ENCODE measurements around the gene EEIG1. TPM values are rescaled to one million over a fixed set of nuclear protein-coding genes. Genes with fewer than 3 reads are reported as not detected.

EEIG1 gene
- total and polyA plus RNA-seq, 3 experiments from 2014 or later, result 82.2 to 167 (median 93.3) TPM

- peak overlapping the region in 2 of 8 donors; percentile 30 to 54 for H3K27ac Mint-ChIP-seq
- H3K27me3 Mint-ChIP-seq, result no peaks in the 10 kb centered on the region
- no peaks in the 10 kb centered on the region for H3K36me3 ChIP-seq (ENCODE audit: insufficient read depth, low read length)
- no peak for DNase-seq
- H3K4me3 Mint-ChIP-seq, result no peak overlapping the region
- no peak overlapping the region for H3K4me3 ChIP-seq (ENCODE audit: low read length)
- H3K27me3 ChIP-seq (ENCODE audit: insufficient read depth, low read length, poor library complexity, severe bottlenecking), result no peaks in the 10 kb centered on the region
- peaks cover 27% of the 10 kb centered on the region for H3K4me1 ChIP-seq (ENCODE audit: insufficient read depth, low read length)
- ChIA-PET POLR2A (interaction anchor here (0.6 to 0.7 kb wide), 2 partner anchors 111 to 299 kb away, joined by 3 to 6 read pairs; no protein-coding TSS in a partner anchor), CTCF (interaction anchor here (0.8 to 0.9 kb wide), 2 partner anchors 27 to 116 kb away, joined by 3 to 4 read pairs; no protein-coding TSS in a partner anchor)
- H3K4me1 Mint-ChIP-seq, result peaks cover 12 to 46% (median 18%) of the 10 kb centered on the region in 3 donors
- H3K9me3 Mint-ChIP-seq, result no peaks in the 10 kb centered on the region
- peak overlapping the region; percentile 71 for H3K27ac ChIP-seq (ENCODE audit: low read depth, low read length)
- H3K9me3 ChIP-seq (ENCODE audit: low read length), result no peaks in the 10 kb centered on the region
- H3K36me3 Mint-ChIP-seq, result no peaks in the 10 kb centered on the region
These were observed 20.5 kb upstream of the EEIG1 start for GRCh38 chr9:128001151-128001778.

GRCh38 chr9:127999461-127999860, 18.7 kb upstream of the EEIG1 start:
- ChIA-PET POLR2A (interaction anchor here (0.7 to 1.0 kb wide), 3 partner anchors 15 to 414 kb away, joined by 3 to 5 read pairs (median 5); no protein-coding TSS in a partner anchor), CTCF (interaction anchor here (1.0 to 1.7 kb wide), 2 partner anchors 18 to 45 kb away, joined by 4 read pairs; partner anchors contain the start of gene EEIG1)
- Histone ChIP-seq H3K4me1 (ENCODE audit: insufficient read depth, low read length) (peaks cover 10% of the 10 kb centered on the region), H3K27me3 (ENCODE audit: insufficient read depth, low read length, poor library complexity, severe bottlenecking) (no peaks in the 10 kb centered on the region), H3K4me3 (ENCODE audit: low read length) (no peak overlapping the region), H3K36me3 (ENCODE audit: insufficient read depth, low read length) (no peaks in the 10 kb centered on the region), H3K9me3 (ENCODE audit: low read length) (no peaks in the 10 kb centered on the region), H3K27ac (ENCODE audit: low read depth, low read length) (no peak overlapping the region)
- H3K36me3 Mint-ChIP-seq, result no peaks in the 10 kb centered on the region
- H3K27me3 Mint-ChIP-seq, result no peaks in the 10 kb centered on the region
- peaks cover 7 to 28% (median 13%) of the 10 kb centered on the region in 3 donors for H3K4me1 Mint-ChIP-seq
- no peaks in the 10 kb centered on the region for H3K9me3 Mint-ChIP-seq
- no peak for DNase-seq
- no peak overlapping the region for H3K27ac Mint-ChIP-seq
- H3K4me3 Mint-ChIP-seq, result no peak overlapping the region

- Histone ChIP-seq H3K9me3 (ENCODE audit: low read length) (no peaks in the 10 kb centered on the region), H3K36me3 (ENCODE audit: insufficient read depth, low read length) (no peaks in the 10 kb centered on the region), H3K27me3 (ENCODE audit: insufficient read depth, low read length, poor library complexity, severe bottlenecking) (no peaks in the 10 kb centered on the region), H3K4me3 (ENCODE audit: low read length) (no peak overlapping the region), H3K27ac (ENCODE audit: low read depth, low read length) (no peak overlapping the region), H3K4me1 (ENCODE audit: insufficient read depth, low read length) (peaks cover 21% of the 10 kb centered on the region)
- H3K27ac Mint-ChIP-seq, result peak overlapping the region in 1 of 8 donors; percentile 75
- no peak for DNase-seq
- H3K4me3 Mint-ChIP-seq, result no peak overlapping the region
- H3K36me3 Mint-ChIP-seq, result peaks cover 0 to 2% (median 0%) of the 10 kb centered on the region in 3 donors
- no peaks in the 10 kb centered on the region for H3K9me3 Mint-ChIP-seq
- POLR2A ChIA-PET, result interaction anchor here (0.6 kb wide), 1 partner anchor 37 kb away, joined by 3 read pairs; no protein-coding TSS in a partner anchor
- no peaks in the 10 kb centered on the region for H3K27me3 Mint-ChIP-seq
- peaks cover 5 to 21% (median 9%) of the 10 kb centered on the region in 3 donors for H3K4me1 Mint-ChIP-seq
- CTCF ChIA-PET, result interaction anchor here (1.2 kb wide), 1 partner anchor 14 kb away, joined by 4 read pairs; no protein-coding TSS in a partner anchor
These were observed 12.9 kb upstream of the EEIG1 start for GRCh38 chr9:127993721-127994120.

- H3K4me1 ChIP-seq (ENCODE audit: insufficient read depth, low read length), result peaks cover 21% of the 10 kb centered on the region
- no peak overlapping the region for H3K4me3 ChIP-seq (ENCODE audit: low read length)
- POLR2A ChIA-PET, result interaction anchor here (0.6 to 1.0 kb wide), 3 partner anchors 11 to 225 kb away, joined by 3 to 10 read pairs (median 3); partner anchors contain the start of gene EEIG1
- Mint-ChIP-seq H3K27me3 (no peaks in the 10 kb centered on the region), H3K4me1 (peaks cover 5 to 18% (median 9%) of the 10 kb centered on the region in 3 donors), H3K4me3 (no peak overlapping the region), H3K9me3 (no peaks in the 10 kb centered on the region), H3K36me3 (peaks cover 0 to 2% (median 0%) of the 10 kb centered on the region in 3 donors), H3K27ac (no peak overlapping the region)
- DNase-seq, result no peak
- CTCF ChIA-PET, result interaction anchor here (0.9 to 1.0 kb wide), 2 partner anchors 28 to 36 kb away, joined by 3 read pairs; no protein-coding TSS in a partner anchor
- H3K9me3 ChIP-seq (ENCODE audit: low read length), result no peaks in the 10 kb centered on the region
- no peak overlapping the region for H3K27ac ChIP-seq (ENCODE audit: low read depth, low read length)
- H3K27me3 ChIP-seq (ENCODE audit: insufficient read depth, low read length, poor library complexity, severe bottlenecking), result no peaks in the 10 kb centered on the region
- no peaks in the 10 kb centered on the region for H3K36me3 ChIP-seq (ENCODE audit: insufficient read depth, low read length)
These were observed 11.0 kb upstream of the EEIG1 start for GRCh38 chr9:127991757-127992274.

GRCh38 chr9:127991017-127991756, 10.4 kb upstream of the EEIG1 start:
- peaks cover 5 to 18% (median 9%) of the 10 kb centered on the region in 3 donors for H3K4me1 Mint-ChIP-seq
- Histone ChIP-seq H3K4me3 (ENCODE audit: low read length) (no peak overlapping the region), H3K36me3 (ENCODE audit: insufficient read depth, low read length) (no peaks in the 10 kb centered on the region), H3K27me3 (ENCODE audit: insufficient read depth, low read length, poor library complexity, severe bottlenecking) (no peaks in the 10 kb centered on the region), H3K27ac (ENCODE audit: low read depth, low read length) (no peak overlapping the region), H3K4me1 (ENCODE audit: insufficient read depth, low read length) (peaks cover 21% of the 10 kb centered on the region), H3K9me3 (ENCODE audit: low read length) (no peaks in the 10 kb centered on the region)
- no peaks in the 10 kb centered on the region for H3K27me3 Mint-ChIP-seq
- H3K27ac Mint-ChIP-seq, result peak overlapping the region in 4 of 8 donors; percentile 4 to 66 (median 27)
- CTCF ChIA-PET, result interaction anchor here (0.9 to 1.0 kb wide), 2 partner anchors 29 to 36 kb away, joined by 3 read pairs; no protein-coding TSS in a partner anchor
- H3K36me3 Mint-ChIP-seq, result peaks cover 0 to 2% (median 0%) of the 10 kb centered on the region in 3 donors
- H3K9me3 Mint-ChIP-seq, result no peaks in the 10 kb centered on the region
- DNase-seq, result no peak
- POLR2A ChIA-PET, result interaction anchor here (0.6 to 1.0 kb wide), 3 partner anchors 10 to 224 kb away, joined by 3 to 10 read pairs (median 3); partner anchors contain the start of gene EEIG1
- no peak overlapping the region for H3K4me3 Mint-ChIP-seq

- Histone ChIP-seq H3K27me3 (ENCODE audit: insufficient read depth, low read length, poor library complexity, severe bottlenecking) (no peaks in the 10 kb centered on the region), H3K27ac (ENCODE audit: low read depth, low read length) (no peak overlapping the region), H3K4me1 (ENCODE audit: insufficient read depth, low read length) (peaks cover 21% of the 10 kb centered on the region), H3K9me3 (ENCODE audit: low read length) (no peaks in the 10 kb centered on the region), H3K4me3 (ENCODE audit: low read length) (no peak overlapping the region), H3K36me3 (ENCODE audit: insufficient read depth, low read length) (no peaks in the 10 kb centered on the region)
- peak overlapping the region in 1 of 7 donors; percentile 72 for H3K4me3 Mint-ChIP-seq
- ChIA-PET POLR2A (interaction anchor here (1.0 kb wide), 1 partner anchor 9 kb away, joined by 3 read pairs; the partner anchor contains the start of gene EEIG1), CTCF (interaction anchor here (1.0 to 1.7 kb wide), 2 partner anchors 36 to 37 kb away, joined by 3 read pairs; no protein-coding TSS in a partner anchor)
- peaks cover 5 to 18% (median 9%) of the 10 kb centered on the region in 3 donors for H3K4me1 Mint-ChIP-seq
- H3K9me3 Mint-ChIP-seq, result no peaks in the 10 kb centered on the region
- no peaks in the 10 kb centered on the region for H3K27me3 Mint-ChIP-seq
- H3K27ac Mint-ChIP-seq, result peak overlapping the region in 6 of 8 donors; percentile 1 to 66 (median 26)
- DNase-seq, result no peak
- H3K36me3 Mint-ChIP-seq, result peaks cover 0 to 2% (median 0%) of the 10 kb centered on the region in 3 donors
These were observed 9.8 kb upstream of the EEIG1 start for GRCh38 chr9:127990554-127990953.

- Histone ChIP-seq H3K27me3 (ENCODE audit: insufficient read depth, low read length, poor library complexity, severe bottlenecking) (no peaks in the 10 kb centered on the region), H3K36me3 (ENCODE audit: insufficient read depth, low read length) (no peaks in the 10 kb centered on the region), H3K27ac (ENCODE audit: low read depth, low read length) (no peak overlapping the region), H3K4me3 (ENCODE audit: low read length) (no peak overlapping the region), H3K4me1 (ENCODE audit: insufficient read depth, low read length) (peaks cover 27% of the 10 kb centered on the region), H3K9me3 (ENCODE audit: low read length) (no peaks in the 10 kb centered on the region)
- ChIA-PET POLR2A (no interaction called here), CTCF (interaction anchor here (1.2 to 1.7 kb wide), 2 partner anchors 11 to 35 kb away, joined by 3 read pairs; no protein-coding TSS in a partner anchor)
- H3K27ac Mint-ChIP-seq, result no peak overlapping the region
- no peaks in the 10 kb centered on the region for H3K9me3 Mint-ChIP-seq
- H3K27me3 Mint-ChIP-seq, result no peaks in the 10 kb centered on the region
- DNase-seq, result no peak
- H3K36me3 Mint-ChIP-seq, result peaks cover 0 to 2% (median 0%) of the 10 kb centered on the region in 3 donors
- H3K4me3 Mint-ChIP-seq, result no peak overlapping the region
- H3K4me1 Mint-ChIP-seq, result peaks cover 5 to 24% (median 11%) of the 10 kb centered on the region in 3 donors
These were observed 8.3 kb upstream of the EEIG1 start for GRCh38 chr9:127989094-127989493.
